Measurements from ENCODE around the gene STIMATE. TPM values are rescaled to one million over a fixed set of nuclear protein-coding genes. Genes with fewer than 3 reads are reported as not detected.

The STIMATE gene
- total RNA-seq, 1 experiment from 2014 or later: 6.4 TPM

DNA sequence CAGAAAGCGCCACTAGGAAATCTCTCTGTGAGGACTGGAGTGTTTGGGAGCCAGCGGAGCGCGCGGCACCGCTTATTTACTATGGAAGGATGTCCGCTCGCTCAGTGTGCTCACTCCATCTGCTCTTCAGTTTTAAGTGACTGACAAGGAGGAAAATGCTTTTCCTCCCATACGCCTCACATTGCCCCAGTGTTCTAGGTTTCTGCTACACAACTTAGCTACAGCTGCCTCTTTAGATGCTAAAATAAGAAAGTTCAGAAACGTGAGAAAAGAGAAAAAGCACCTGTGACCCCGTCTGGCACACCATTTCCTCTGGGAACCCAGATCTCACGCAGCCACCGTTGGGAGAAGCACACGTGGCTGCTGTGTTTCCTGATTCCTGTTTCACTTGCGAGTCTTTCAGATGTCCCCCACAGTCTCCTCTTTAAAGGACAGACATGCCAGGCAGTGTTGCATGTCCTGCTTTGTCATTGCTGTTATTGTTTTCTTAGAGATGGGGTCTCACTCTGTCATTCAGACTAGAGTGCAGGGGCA is 50.8 kb downstream of the STIMATE start:
- in situ Hi-C loops (cut with HindIII; ENCODE audit: low sequenced_read_pairs): no loop called here
- DNase-seq (ENCODE audit: low spot score): peak; percentile 71

DNA sequence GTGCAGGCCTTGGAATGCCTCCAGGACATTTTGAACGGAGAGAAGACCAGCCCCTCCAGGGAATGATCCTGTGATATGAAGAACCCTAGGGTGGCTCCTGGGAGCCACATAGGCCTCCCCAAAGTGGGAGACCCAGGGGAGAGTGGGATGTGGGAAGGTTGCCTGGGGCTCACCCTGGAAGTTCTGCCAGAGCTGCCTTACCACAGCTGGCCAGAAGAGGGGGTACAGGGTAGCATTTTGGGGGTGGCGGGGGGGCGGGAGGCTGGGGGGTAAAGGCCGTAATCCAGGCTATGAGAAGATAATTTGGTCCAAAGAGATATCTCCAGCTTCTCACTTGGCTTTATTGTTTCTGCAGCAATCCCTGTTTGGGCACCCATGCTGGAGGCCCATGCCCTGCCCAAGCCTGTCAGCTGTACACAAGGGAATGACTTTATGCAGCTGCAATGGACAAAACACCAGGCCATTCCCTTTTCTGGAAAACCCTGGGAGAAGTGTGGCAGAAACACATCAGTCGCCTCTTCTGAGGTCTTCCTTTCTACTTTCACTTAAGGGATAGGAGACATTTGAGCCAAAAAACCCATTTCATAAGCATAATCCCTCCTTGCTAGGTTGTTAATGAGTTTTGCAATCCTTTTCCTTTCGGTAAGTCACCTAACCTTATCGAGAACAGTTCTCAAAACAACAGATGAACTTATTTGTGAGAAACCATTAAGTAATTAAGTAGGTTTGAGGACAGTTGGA is 51.5 kb downstream of the STIMATE start:
- no peak for DNase-seq (ENCODE audit: low spot score)

DNA sequence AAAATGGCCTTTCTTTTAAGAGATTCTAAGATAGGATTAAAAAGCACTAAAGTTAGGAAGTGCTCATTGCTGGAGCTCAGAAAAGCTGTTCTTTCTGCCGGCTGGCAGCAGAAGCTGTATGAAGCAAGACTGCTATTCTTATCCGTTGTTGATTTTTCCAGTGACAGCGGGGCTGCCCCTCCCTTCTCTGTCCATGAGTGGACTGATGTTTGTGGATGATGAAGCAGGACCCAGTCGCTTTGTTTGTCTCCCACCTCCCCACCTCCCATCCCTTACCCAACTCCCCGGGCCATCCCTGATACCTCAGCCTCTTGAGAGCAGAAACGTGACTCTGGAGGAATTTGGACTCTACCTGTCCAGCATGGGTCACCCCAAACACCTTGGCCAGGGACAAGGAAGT is 52.2 kb downstream of the STIMATE start:
- in situ Hi-C loops (cut with HindIII; ENCODE audit: low sequenced_read_pairs): no loop called here
- DNase-seq (ENCODE audit: low spot score): no peak

More for the DNA sequence above, 51.5 kb downstream of the STIMATE start:
- in situ Hi-C loops (cut with HindIII; ENCODE audit: low sequenced_read_pairs): no loop called here

DNA sequence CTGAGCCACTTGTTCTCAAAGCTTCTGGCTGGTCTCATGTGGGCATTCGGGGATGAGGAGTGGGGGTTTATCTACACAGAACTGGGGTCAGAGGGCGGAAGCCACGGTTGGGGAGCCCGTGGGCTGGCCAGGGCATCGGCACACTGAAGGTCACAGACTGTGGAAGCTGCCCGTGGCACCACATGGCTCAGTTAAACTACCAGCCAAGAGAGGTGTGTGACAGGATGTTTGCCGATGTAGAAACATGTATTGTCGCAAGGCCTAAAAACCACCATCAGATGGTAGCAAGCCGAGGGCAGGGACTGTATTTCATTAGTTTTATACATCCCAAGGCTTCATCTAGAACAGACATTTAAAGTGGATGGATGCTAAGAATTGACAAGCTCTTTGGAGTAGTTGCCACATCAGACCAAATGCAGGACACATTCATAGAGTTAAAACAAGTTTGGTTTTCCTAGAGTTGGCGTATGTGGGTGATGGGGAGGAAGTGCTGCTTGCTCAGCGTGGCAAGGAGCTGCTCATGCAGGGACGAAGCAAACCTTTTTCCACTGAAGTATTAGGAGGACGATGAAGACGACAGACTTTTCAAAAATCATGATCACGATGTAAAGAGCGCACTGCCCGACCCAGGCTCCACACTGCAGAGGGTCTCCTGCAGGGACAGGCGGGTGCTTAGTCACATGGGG is 52.9 kb downstream of the STIMATE start:
- no peak for DNase-seq (ENCODE audit: low spot score)
- in situ Hi-C loops (cut with HindIII; ENCODE audit: low sequenced_read_pairs): no loop called here

DNA sequence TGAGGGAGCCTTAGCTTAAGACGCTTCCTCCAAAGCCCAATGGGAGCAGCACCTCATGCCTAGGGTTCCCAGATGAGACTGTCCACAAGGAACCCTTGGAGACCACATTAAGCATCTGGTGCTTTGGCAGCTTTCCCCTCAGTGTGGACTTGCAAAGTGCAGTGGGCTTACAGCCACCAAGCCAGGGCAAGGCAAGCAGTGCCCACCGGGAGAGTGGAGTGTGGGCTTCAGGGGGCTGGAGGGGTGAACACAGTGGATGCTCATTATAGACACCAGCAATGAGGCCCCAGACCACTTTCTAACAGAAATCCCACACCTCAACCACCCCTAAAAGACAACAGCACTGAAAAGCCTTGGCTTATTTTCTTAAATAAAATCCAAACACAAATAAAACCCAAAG is 53.5 kb downstream of the STIMATE start:
- DNase-seq (ENCODE audit: low spot score): no peak
- in situ Hi-C loops (cut with HindIII; ENCODE audit: low sequenced_read_pairs): no loop called here

DNA sequence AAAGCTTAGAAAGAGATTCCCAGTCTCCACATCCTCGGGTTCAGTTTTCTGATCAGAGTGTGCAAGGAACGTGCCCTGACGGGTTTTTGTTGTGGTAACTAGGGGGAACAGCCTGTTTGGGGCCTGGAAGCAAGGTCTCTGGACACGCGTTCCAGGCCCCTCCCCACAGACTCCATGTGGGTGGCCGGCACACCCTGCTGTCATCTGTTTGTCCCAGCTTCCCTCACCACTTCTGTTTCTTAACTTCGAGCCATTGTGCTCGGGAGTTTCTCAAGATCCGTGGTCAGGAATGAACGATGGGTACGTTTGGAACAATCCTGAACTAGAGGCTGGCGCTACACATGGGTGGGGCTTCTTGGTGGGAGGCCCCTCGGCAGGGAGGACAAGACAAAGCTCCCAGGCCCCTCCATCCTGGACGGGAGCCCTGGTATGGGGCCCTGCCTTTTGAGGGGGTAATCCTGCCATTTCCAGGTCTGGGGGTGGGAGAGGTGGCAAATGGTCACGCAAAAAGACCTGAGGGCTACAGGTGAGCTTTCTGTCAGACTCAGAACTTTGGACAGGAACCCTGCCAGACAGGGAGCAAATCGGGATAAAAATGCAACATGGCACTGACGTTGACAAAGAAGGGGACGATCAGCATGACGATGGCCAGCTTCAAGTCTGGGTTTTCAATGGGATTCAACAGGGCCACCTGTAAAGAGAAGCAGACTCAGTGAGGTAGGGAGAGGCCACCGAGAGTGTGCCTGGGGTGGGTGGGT is 54.1 kb downstream of the STIMATE start:
- in situ Hi-C loops (cut with HindIII; ENCODE audit: low sequenced_read_pairs): no loop called here
- DNase-seq (ENCODE audit: low spot score): no peak

DNA sequence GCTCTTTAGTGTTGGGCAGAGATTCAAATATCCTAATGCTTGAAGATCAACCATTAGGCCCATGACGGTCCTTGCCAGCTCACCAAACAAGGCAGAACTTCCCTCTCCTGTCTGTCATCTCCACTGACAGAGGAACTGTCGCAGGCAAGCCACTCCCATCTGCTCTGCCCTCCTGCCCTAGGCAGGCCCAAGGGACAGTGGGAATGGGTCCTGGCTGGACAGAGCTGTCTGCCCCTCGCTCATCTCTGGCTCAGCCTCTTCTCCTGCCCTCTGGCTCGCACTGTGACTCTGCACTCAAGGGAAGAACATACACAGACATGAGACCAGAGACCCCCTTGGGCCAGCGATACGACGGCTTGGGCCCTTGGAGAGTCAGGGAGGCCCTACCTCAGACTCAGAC is 54.9 kb downstream of the STIMATE start:
- in situ Hi-C loops (cut with HindIII; ENCODE audit: low sequenced_read_pairs): no loop called here

DNA sequence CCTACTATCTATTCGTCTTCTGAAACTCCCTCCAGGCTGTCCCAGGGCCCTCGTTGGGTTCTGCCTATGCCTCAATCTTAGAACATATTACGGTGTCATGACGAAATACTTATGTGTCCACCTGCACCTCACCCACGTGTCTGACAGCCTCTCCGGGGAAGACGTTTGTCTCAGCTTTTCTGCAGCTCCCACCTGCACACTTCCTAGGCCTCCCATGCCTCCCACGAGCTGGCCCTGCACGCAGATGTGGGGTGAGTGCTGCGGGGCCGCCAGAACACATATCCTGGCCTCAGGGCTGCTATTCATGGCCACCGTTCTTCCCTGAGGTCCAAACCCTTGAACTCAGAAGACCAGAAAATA is 55.4 kb downstream of the STIMATE start:
- in situ Hi-C loops (cut with HindIII; ENCODE audit: low sequenced_read_pairs): no loop called here
- DNase-seq (ENCODE audit: low spot score): no peak

More for the DNA sequence above, 54.9 kb downstream of the STIMATE start:
- no peak for DNase-seq (ENCODE audit: low spot score)

DNA sequence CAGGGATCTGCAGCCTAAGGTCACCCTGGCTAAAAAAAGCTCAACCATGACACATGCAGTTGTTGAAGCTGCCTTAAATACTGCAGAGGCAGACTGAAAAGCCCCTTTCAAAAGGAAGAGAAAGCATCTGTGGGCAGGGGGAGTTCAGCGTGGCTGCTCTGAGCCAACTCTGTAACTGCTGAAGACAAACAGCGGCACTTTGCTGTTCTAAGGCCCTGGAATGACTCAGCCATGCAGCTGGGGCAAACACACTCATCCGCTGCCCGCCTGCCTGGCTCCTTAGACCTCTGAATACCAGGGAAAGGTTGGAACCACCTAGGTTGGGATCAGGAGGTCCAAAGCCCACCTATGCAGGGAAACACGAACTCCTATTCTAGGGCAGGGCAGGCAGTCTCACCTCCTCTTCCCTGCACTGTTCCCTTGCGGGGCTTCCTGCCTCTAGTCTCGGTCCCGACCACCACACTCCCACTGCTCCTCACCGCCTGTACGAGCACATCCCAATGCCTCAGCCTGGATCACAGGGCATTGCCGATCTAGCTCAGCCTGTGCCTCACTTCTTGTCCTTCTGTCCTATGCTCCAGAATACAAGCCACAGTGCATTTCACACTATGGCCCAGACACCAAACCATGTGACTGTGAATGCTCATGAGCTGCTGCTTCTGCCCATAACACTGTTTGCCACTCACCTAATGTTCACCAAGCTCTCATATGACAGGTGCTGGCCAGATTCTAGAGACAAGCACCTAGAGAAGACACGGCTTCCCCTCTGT is 56.0 kb downstream of the STIMATE start:
- in situ Hi-C loops (cut with HindIII; ENCODE audit: low sequenced_read_pairs): no loop called here
- no peak for DNase-seq (ENCODE audit: low spot score)

DNA sequence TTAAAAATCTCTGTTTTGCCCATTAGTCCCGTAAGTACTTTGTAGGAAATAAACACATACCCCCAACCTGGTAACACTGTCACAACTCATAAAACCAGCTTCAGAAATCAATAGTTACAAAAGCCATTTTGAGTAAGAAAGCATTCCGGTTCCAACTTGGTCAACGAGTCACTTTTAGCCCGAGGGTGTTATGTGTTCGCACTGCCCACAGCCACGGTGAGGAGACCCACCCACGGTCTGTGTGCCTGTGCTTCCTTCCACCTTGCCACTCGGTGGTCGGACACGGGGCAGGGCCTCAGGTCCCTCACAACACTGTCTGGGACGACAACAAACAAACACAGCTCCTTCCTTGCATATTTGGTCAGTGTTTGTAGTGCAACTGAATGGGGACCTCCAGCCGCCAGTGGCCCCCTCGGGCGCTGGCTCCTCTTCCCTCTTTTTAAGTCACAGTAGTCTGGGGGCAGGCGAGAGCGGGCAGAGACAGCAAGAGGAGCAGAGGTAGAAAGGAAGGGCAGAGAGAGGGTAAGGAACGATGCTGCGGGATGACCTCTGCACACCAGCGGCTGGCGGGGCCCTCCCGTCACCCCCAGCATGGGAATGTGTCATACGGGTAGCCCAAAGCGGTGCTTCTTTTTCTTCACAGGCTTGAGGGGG is 57.3 kb downstream of the STIMATE start:
- DNase-seq (ENCODE audit: low spot score): no peak
- in situ Hi-C loops (cut with HindIII; ENCODE audit: low sequenced_read_pairs): loop anchor here (5.0 kb wide), 1 partner anchor 52 kb away; no protein-coding TSS in a partner anchor

DNA sequence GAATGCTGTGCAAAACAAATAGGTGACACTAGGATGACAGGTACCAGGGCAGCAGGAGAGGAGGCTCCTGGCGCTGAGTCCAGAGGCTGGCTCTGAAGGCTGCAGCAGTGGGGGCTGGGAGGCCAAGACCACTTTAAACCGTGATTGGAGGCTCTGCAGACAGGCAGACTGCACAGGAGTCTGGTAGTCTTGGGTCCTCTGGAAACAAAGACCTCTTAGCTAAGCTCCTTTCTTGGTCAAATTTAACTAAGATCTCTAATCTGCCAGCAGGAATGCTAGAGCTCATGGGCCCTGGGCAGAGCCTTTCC is 58.1 kb downstream of the STIMATE start:
- DNase-seq (ENCODE audit: low spot score): no peak
- in situ Hi-C loops (cut with HindIII; ENCODE audit: low sequenced_read_pairs): loop anchor here (5.0 kb wide), 1 partner anchor 53 kb away; no protein-coding TSS in a partner anchor

DNA sequence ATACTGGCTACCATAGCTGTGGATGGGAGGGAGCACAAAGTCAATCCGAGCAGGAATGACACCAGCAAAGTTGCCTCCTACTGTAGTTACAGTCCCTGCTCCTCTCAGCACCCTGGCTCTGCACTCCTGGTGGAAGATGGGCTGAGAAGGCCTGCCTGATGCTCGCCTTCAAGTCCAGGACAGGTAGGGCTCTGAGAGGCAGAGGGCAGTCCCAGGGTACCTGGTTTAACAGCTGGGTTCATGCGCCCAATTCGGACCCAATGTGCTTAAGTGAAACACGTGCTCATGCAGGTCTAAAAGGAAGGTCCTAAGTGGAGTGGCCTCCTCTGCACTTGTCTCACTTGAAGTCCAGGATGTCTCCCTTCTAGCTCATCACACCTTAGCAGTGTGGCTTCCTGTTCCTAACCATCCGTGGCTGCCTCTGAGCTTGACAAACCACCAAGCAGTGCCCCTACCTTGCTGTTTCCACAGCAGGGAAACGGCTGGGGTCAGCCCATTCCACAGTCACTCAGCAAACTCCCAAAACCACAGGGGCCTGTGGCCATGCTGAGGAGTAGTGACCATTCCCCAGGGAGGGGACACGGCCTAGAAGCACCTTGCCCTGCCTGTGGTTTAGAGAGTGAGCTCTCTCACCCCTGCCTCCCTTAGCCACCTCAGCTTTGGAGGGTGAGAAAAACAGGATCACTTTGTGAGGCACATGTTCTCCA is 58.6 kb downstream of the STIMATE start:
- in situ Hi-C loops (cut with HindIII; ENCODE audit: low sequenced_read_pairs): loop anchor here (5.0 kb wide), 1 partner anchor 54 kb away; no protein-coding TSS in a partner anchor

DNA sequence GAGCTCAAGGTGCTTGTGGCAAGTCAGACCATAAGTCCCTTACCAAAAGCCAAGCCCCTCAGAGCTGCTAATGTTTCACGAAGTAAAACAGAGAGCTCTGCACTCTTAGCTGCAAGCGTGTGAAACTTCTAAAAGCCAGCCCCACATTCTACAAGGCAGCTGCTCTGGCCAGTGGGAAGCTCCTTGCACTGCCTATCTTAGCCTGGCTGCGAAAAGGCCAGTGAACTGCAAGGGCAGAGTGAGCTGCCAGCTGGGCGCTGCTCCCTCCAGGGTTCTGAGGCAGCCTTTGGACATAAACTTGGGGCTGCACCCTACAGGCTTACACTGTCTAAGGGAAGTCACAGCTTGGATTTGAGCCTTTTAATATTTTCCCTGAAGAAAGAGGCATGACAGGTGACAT is 60.4 kb downstream of the STIMATE start:
- in situ Hi-C loops (cut with HindIII; ENCODE audit: low sequenced_read_pairs): loop anchor here (5.0 kb wide), 1 partner anchor 55 kb away; no protein-coding TSS in a partner anchor

More for the DNA sequence above, 58.6 kb downstream of the STIMATE start:
- no peak for DNase-seq (ENCODE audit: low spot score)

DNA sequence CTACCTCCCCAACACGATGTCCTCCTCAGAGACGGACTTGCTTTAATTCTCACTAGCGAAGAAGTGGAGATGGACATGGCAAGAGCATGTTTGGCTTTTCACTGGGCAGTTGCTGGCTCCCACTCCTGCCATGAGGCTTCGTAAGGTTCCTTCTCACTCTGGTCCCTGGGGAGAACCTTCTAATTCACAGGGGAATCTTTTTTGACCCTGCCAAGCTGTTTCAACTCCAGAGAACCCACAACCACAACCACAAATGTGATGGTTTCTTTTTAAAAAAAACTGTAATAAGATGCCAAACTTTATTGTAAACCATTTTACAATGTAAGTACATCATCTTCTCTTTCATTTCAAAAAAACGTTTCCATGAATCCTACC is 60.9 kb downstream of the STIMATE start:
- DNase-seq (ENCODE audit: low spot score): no peak
- in situ Hi-C loops (cut with HindIII; ENCODE audit: low sequenced_read_pairs): loop anchor here (5.0 kb wide), 1 partner anchor 56 kb away; no protein-coding TSS in a partner anchor

More for the DNA sequence above, 60.4 kb downstream of the STIMATE start:
- no peak for DNase-seq (ENCODE audit: low spot score)

DNA sequence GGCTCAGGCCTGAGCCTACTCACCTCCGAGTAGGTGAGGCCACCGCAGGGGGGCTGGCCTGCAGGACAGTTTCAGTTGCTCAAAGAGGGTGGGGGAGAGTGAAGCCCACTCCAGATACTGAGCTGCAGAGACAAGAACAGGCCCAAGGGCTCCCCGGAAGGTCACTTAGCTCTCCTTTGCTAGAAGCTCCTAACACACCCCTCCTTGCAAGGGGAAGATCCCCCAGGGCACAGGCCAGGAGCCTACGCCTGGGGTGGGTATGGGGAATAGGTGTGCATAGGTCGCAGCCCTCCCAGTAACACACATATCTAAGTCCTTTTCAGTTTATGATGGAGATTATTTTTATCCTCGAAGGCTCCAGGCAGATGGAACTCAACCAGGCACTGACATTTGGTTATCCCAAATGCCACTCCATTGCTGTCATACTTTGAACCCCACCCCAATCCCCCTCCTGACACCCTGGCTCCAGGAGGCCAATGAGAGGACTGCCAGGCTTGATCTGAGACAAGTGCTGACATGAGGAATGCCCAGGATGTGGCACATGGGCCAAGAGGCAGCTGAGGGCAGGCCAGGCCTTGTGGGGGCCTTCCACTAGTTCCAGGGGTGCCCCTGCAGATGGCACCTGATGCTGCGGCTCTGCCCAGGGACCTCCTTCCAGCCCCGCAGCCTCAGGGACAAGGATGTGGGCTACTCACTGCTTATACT is 61.4 kb downstream of the STIMATE start:
- DNase-seq (ENCODE audit: low spot score): no peak
- in situ Hi-C loops (cut with HindIII; ENCODE audit: low sequenced_read_pairs): loop anchor here (5.0 kb wide), 1 partner anchor 56 kb away; no protein-coding TSS in a partner anchor

DNA sequence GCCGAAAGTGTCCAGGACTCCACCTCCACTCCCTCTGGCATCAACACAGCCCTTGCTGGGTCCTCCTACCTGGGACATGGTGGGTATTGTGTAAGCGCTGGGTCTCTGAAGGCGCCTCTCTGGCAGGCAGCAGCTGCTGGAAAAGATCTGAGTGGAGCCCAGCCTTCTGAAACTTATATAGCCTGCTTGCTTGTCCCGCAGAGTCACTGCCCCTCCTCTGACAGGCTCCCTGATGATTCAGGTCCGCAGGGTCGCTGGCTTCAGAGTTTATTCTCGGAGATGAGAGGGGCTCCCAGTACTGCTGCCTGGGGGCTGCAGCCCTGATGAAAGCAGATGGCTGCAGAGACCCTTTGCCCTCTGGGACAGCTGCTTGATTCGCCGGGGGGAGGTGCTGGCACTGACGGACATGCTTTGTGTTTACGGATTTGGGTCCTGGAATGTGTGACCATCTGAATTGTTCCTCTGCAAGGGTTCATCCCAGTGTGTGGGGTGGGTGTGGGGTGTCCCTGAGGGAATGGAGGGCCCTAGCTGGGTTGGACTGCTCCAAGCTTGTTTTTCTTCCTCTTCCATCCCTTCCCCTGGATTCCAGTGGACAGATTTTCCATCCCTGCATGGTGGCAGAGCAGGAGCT is 62.4 kb downstream of the STIMATE start, which contains the start of gene MUSTN1:
MUSTN1 (minus strand) TSS at position 149 of the 631 bp plus-strand sequence; CDS start at position 78, 71 bp downstream.
- DNase-seq (ENCODE audit: low spot score): no peak
- in situ Hi-C loops (cut with HindIII; ENCODE audit: low sequenced_read_pairs): loop anchor here (5.0 kb wide), 1 partner anchor 57 kb away; no protein-coding TSS in a partner anchor

DNA sequence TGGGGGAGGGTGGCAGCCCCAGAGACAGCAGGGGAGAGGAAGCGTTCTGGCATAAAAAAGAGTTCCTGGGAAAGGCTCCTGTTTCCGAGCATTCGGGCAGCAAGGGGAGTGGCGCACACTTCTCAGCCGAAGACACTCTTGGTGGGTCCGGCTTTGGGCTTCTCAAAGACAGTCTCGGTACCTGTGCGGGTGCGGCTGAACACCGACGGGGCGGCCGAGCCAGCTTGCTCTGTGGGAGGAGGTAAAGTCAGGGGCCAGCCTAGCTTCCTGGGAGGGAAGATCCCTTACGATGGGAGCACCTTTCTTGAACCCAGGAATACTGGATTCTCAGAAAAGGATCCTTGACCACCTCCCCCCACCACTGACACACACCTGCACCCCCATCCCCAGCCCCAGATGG is 64.1 kb downstream of the STIMATE start:
- in situ Hi-C loops (cut with HindIII; ENCODE audit: low sequenced_read_pairs): no loop called here
- no peak for DNase-seq (ENCODE audit: low spot score)
